HuH-7.5 (cell line): ENCODE data around the gene EVC2.
"Not testable (repeated sequence)": the region's sequence is repeated elsewhere in the genome, so short reads cannot be mapped to it uniquely, and the experiment has no call there.

ENCODE experiments used
- DNase-seq: peaks from one replicate; pipeline ENCODE4 v3.0.0; 2011; ENCODE audit warnings: low spot score

The EVC2 gene

DNA sequence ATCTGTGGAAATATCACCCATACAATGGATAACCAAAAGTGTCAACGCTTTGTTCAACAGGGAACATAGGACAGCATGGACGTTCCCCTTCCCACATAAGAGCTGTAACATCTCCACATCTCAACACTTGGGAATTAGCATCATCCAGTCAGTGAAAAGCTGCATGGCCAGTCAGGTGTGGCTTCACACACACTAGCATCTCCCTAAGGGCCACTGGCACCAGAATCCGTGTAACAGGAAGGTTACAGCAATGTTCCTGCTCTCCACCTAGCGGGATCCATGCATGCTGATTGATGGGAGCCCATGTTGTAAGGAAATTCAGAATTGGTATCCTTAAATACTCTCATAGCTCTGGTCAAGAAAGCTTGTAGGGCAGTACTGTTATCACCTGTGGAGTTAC is 78.8 kb downstream of the EVC2 start:
- DNase-seq: no peak

DNA sequence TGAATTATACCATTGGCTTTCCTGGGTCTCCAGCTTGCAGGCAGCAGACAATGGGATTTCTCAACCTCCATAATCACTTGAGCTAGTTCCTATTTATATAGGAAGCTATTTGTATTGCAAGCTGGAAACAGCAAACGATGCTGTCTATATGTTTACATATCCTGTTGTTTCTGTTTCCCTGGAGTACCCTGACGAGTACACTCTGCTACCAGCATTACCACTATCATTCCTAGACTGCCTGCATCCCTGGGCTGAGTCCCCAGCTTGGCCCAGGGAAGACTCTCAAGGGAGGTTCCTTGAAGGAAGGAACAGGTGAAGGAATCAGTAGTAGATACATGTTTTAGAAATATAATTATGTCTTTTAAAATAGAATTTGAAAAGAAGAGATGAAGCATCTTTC is 81.4 kb downstream of the EVC2 start:
- no peak for DNase-seq

DNA sequence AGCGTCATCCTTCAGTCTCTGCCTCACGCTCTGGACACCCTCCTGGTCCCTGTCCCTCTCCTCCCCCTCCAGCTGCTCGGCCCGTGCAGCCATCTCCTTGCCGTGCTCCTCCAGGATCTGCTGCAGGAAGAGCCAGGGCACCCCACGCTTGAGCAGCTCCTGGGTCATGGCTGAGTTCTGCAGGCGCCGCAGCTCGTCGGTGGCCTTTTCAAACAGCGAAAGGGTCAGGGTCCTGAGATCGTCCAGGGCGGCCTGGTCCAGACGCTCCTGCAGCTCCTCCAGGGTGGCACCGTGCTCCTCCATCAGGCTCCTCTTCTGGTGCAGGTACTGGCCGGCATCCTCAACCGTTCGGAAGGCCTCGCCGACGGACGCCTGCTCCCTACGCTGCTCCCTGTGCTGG is 85.8 kb downstream of the EVC2 start:
- no peak for DNase-seq

DNA sequence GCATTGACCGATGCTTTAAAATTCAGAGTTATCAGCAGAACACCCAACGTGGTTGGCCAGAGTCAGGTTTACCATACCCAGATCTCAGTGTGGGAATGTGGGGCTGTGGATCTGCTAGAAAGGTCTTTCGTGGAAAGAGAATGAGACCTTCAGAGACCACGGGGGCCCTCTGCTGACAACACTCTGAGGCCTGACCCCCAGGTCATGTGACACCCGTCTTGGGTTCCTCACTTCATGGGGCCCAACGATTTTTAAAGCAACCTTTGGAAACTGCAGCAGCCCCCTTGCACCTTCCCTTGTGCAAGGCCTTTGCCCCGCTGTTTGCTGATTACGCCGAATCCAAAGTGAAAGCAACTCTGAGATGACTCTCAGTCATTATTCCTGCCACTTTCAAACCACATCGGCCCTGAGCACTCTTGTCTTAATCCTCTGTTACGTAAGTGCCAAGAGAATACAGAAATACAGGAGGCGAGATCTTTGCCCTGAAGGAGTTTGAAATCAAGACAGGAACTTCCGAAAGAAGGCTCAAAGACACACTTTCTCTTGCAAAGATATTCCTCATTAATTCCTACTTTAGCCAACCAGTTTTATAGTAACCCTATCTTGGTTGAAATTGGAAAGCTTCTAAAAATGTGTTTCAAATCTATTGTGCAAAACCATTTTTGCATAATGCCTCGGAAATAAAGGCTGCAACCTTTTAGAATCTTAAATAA is 88.3 kb downstream of the EVC2 start:
- no peak for DNase-seq

DNA sequence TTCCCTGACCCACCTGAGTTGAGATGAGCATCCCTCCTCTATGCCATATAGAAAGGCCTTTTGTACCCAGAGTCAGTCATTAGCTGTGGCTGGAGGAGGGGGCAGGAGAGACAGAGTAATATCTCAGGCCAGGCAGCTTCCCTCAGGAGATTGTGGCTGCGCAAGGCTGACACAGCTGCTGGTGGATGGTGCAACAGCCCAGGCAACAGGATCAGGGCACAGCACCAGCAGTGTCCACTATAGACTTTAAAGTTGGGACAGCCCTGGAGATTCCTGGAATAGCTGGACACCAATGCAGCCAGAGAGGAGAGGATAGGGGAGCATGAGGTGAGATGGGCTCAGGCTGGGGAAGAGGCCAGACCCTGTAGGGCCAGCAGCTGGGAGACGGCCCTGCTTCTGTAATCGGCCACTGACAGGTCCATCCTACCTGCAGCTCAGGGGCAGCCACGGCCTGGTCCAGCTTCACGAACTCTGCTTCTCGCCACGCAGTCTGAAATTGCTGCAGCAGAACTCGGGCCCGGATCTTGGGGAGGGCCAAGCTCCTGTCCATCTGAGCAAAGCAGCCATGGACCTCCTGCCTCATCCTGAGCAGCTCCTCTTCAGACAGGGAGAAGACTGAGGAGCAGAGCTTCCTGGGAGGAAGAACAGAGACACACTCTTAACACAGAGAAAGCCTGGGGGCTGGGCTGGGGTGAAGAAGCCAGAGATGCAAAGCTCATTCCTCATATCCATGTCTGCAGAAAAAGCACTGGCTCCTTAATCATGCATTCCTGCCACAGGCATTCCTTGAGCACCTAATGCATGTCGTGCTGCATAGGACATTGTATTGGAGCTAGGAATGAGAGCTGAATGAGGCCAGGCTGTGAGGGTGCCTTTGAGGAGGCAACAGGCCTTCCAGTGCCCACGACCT is 90.1 kb downstream of the EVC2 start:
- no peak for DNase-seq

DNA sequence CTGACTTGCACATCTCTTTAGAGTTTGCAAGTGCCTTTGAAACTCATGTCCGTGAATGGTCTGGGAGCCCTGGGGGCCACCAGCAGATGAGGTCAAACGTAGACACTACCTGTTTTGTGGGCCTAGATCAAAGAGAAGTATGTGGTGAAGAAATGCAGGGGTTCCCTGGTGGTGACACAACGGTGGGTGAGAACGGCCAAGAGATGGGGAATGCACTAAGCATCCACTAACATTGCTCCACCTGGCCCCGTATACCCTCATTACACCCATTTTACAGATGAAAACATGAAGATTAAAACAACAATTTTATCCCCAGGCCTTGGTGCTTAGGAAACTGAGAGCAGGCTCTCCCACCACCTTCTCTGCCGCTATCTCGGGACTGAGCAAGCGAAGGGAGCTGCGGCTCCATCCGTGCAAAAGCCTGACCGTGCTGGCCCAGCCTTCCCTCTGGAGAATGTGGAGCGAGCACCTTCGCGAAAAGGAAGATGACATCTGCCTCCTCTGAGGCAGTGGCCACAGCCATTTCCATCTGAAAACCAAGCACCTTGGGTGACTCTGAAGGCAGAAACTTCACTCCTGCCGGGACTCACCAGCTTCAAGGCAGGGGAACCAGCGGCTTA is 91.9 kb downstream of the EVC2 start:
- DNase-seq: no peak

DNA sequence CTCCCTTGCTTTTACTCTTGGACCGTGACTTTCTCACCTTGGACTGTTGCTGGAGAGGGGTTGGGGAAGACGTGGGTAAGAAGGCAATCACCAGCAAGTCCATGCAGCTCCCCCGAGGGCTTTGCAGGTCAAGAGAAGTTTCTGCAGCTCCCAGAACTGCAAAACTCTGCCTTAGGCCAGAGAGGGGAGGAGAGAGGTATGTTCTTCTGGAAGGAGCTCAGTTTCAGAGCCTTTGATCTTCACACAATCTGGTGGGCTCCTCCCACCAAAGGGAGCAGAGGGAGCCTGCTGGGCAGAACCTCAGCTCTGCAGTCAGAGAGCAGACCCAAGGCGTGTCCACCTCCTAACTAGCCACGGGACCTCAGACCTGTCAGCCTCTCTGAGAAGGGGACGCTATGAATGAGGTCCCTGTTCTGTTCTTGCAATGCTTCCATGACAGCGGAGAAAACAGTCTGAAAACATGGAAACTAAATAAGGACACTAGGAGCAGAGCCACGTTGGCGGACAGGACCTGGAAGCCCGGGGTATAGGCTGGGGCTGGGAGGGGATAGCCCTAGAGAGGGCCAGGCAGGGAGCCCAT is 92.8 kb downstream of the EVC2 start:
- no peak for DNase-seq

DNA sequence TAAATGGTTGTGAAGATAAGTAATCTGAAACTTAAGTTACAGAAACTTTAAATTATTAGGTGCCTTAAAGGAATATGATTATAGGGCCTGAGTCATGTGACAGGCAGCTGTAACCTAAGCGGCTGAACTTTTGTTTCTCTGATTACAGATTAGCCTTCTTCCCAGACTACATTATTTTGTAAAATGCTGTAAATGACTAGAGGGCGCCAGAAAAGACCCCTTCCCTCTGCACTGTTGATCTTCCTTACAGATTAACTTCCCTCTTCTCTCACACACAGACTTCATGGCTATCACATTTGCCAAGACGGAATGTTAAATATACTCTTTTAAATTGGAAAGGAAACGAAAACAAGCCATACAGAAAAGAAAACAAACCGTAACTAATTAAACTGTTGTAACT is 96.6 kb downstream of the EVC2 start:
- no peak for DNase-seq

DNA sequence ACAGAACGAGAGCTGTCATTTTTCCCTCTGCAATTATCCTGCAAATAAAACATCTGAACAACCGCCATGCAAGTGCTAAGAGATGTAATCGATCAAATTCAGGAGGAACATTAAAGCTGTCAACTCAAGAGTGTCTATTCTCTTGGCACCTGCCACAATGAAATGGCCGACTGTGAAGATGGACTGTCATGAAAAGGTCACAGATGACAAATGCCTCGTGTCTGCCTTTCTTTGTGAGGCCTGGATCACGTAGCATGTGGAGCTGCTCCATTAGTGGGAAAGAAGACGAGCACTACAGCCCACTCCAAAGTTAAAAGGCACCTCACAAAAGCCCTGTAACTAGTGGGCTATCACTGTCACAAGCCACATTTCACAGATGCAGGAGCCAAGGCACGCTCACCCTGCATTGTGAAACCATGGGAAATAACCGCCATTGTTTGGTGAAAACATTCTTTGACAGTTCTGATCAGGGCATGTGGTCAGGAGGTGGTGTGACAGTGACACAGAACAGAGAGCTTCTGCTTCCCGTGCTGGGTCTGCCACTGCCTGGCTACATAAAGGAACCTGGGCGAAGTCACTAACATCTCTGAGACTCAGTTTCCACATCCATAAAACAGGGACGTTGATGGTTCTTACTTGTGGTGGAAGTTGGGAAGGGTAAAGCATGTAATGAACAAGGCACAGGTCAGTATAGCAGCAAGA is 98.9 kb downstream of the EVC2 start:
- DNase-seq: no peak

DNA sequence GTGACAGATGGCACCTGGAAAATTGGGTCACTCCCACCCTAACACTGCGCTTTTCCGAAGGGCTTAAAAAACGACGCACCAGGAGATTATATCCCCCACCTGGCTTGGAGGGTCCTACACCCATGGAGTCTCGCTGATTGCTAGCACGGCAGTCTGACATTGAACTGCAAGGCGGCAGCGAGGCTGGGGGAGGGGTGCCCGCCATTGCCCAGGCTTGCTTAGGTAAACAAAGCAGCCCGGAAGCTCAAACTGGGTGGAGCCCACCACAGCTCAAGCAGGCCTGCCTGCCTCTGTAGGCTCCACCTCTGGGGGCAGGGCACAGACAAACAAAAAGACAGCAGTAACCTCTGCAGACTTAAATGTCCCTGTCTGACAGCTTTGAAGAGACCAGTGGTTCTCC is 114.5 kb downstream of the EVC2 start:
- DNase-seq: not testable (repeated sequence)

DNA sequence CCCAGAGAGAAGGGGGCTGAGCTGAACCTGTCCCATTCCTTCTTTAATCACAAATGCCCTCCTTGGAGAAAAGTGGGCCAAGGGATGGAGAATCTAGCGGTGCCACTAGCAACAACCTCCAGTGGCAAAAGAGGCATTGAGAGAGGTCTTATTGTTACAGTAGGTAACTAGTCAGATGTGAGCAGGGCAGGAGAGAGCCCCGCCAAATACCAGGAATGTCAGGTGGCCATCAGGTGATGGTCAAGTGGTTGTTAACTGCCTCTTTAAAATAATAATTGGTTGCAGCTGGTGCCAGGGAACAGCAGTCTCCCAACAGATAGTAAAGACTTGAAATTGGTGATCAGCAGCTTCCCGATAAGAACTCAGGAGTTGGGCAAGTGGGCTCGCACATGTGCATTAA is 116.1 kb downstream of the EVC2 start:
- no peak for DNase-seq

DNA sequence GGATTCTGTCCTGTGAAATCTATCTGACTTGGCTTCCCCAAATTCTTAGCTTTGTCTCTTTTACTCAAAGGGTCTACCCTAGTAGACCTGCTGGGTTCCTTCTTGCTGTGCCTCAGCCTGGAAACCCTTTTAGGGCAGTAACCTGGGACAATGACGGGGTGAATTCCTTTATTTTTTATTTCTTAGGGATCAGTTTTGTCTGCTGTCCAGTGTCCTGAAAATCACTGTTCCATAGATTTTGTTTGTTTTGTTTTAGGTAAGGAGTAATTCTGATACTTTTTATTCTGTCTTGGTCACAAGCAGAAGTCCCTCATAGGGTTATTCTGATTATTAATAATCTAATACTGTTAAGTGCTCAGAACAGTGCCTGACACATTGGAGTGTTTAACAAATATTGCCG is 118.9 kb downstream of the EVC2 start:
- DNase-seq: no peak

DNA sequence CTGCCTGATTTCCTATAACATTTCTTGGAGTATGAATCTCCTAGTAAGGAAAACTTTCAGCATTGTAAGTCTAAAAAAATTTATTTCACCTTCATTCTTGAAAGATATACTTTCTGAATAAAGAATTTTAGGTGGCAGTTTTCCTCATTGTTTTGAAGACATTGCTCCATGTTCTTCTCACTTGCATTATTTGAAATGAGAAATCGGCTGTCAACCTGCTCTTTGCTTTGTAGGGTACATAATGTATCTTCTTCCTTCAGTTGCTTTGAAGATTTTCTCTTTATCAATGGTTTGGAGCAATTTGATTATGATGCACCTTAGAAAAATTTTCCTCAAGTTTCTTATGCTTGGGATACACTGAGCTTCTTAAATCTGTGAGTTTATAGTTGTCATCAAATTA is 120.3 kb downstream of the EVC2 start:
- no peak for DNase-seq

DNA sequence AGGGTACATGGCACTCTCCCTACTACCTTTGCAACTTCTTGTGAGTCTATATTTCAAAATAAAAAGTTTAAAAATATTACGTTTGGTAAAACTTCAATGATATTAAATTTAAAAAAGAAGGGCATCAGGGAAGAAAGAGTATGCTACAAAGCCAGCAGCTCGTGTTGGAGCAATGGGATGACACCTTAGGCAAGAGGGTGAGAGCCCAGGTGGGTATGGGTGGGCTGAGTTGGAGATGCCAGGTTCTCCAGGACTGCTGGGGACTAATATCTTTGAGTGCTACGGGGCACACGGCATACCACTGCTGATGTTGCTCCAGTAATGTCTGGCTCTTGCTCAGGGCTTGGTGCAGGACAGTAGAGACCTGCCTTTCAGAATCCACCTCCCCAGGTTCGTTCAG is 132.4 kb downstream of the EVC2 start:
- no peak for DNase-seq

DNA sequence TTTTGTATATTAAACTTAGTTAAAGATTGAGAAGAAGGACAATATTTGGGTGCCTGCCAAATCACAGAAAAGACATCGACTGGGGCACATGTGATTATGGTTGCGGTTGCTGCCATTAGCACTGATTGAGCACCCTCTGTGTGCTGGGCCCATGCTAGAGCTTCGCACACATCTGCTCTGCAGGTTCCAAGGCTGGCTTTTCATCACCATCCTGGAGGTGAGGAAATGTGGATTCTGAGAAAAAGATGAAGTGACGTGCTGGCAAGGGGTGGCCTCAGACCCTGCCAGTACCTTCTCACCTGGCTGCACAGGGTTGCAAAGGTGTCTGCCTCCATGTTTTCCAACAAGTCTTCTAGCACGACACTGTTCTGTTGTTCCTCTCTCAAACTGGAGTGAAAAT is 134.0 kb downstream of the EVC2 start:
- no peak for DNase-seq

DNA sequence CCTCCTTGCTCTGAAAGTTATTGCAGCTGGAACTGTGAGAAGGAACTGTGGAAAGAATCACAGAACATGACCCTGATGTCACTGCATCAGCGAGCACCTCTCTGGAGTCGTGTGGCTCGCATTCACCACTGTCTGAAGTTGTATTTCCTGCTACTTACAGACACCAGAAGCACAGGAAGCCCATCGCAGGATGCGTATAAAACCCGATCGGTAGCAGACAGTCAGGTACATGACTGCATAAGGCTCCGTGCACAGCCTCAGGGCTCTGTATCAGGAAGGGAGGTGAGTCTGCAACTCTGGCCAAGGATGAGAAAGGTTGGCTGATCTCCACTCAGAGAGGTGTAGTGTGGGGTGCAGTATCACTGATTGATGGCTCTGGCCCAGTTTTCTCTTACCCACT is 134.4 kb downstream of the EVC2 start:
- DNase-seq: no peak

DNA sequence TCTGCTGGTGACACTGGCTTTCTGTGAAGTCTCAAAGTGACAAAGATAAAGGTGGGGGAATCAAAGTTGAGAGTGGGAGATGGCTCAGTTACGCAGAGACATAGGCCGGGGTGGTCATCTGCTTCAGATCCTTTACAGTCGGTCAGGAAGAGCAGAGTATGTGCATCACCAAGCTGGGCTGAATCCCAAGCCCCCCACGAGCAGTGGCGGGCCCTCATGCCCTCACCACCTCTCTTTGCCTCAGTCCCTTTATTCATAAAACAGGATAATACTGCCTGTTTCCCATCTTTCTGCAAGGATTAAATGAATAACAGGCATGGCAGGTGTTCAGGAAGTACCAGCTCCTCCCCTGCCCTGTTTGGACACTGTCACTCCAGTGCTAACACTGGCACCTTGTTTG is 135.6 kb downstream of the EVC2 start:
- DNase-seq: no peak

DNA sequence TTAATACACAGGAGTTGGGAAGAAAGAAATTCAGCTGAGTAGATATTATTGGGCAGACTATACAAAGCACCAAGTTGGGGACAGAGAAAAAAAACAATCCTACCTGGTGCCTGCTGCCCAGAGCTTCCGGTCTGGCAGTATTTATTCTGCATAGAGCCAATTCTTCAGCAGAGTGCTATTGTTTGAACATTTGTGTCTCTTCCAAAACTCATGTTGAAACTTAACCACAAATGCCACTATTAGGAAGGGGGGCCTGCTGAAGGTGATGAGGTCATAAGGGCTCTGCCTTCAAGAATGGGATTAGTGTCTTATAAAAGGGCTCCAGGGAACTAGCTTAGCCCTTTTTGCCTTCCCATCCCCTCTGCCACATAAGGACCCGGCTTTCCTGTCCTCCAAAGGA is 136.2 kb downstream of the EVC2 start:
- DNase-seq: no peak

DNA sequence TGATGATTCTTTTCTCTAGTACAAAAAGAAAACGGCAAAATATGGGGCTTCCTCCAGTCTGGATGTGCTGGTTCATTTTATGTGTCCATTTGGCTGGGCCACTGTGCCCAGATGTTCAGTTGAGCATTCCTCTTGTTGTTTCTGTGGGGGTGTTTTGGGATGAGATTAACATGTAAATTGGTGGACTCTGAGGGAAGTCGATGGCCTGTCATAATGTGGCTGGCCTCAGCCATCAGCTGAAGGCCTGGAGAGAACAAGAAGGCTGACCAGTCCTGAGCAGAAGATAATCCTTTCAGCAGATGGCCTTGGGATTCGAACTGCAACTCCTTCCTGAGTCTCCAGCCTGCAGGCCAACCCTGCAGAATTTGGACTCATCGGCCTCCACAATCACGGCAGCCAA is 136.7 kb downstream of the EVC2 start:
- DNase-seq: no peak

DNA sequence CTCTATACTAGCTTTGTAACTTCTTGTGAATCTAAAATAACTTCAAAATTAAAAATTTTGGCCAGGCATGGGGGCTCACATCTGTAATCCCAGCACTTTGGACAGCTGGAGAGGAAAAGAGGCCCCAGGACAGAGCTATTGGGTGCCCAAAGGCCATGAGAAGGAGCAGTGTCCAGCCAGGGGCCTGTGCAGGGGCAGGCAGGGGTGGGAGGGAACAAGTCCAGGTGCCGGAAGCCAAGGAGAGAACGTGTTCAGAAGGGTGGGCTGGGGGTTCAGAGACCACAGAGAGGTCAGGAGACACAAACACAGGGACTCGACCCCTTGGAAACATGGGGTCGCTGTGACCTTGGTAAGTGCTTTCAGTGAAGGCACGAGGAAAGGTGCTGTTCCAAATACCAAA is 138.9 kb downstream of the EVC2 start:
- no peak for DNase-seq

DNA sequence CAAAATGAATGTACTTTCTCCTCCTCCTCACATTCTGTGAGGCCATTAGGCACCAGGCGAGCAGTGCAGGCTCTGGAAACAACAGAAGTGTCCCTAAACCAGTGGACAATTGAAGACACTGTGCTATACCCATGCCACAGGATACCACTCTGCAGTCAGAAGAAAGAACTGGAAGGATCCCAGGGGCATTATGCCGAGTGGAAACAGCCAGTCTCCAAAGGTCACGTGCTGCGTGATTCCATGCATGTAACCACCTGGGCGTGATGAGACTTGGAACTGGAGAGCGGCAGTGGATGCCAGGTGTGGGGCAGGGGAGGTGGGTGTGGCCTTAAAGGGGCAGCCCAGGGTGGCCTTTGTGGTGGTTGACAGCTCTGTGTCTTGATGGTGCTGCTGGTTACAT is 139.4 kb downstream of the EVC2 start:
- no peak for DNase-seq

DNA sequence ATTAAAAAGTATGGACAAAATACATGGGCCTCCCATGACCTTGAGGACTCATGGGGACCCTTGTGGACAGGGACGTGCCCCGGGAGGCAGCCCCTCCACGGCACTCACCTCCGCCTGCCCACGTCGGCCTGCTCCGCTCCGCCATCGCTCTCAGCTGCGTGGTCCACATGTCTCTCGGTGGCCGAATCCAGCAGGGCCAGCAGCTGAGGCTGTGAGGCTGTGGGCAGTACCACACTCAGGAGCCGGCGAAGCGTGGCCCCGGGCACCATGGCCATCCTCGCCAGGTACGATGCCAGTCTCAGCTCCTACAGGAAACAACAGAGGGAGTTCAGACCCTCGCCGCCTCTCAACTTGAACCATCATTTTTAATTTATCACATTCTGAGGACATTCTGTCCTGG is 140.0 kb downstream of the EVC2 start:
- no peak for DNase-seq
